NCI-H345 treated with DMSO at 0.1 percent for 48 hours (cell line): ENCODE measurements around the gene GNG14.
"Not testable (repeated sequence)": the region's sequence is repeated elsewhere in the genome, so short reads cannot be mapped to it uniquely, and the experiment has no call there.

ENCODE experiments used
- DNase-seq: peaks from one replicate; lab custom pipeline; 2025; ENCODE audit not compliant: unreplicated experiment; lab: John Stamatoyannopoulos, UW

Gene GNG14

DNA sequence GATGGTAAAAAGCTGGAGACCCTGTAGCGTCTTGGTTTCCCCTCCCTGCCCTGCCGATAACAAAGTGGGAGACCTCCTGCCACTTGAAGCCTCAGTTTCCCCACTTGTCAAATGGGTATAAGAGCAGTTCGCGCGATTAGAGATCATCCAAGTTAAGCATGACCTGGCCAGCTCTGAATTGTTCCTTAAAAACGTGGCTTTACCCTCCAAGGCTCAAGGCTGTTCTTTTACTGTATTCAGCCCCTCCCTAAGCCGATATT is 35.5 kb downstream of the GNG14 start:
- DNase-seq = no peak

DNA sequence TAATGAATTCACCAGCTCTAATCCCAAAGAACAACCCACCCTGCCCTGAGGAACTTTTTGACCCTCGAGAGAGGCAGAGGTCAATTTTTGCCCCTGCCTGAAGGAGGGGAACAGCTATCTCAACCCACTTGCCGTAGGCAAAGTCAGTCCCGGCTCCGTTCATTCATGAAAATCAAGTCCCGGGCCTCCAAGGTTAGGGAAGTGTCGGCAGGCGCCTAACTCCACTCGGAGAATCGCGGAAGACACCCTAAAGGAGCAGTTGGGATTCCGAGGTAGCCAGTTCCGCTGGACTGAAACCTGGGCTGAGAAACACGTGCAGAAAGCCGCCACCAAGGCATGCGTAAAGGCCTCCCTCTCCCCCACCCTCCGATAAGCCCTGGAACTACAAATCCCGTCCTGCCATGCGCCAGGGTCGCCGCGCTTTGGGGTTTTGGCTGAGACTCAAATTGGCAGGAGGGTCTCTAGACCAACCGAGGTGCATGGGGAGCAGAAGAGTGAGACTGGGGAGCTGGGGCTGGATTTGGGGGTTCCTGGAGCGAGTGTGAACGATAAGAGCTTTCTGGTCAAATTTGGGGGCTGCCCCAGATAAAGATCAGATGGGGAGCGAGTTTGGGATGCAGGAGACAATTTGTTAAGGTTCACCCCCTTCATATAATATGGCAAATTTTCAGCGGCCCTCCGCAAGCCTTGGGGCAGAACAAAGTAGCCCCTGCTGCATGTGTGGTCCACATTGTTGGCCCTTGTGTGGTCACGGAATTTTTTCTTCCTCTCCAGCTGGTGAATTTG is 36.0 kb downstream of the GNG14 start, which contains the start of gene TNPO2:
Gene TNPO2 (minus strand): TSS at position 292 of the 786 bp plus-strand sequence. CDS start 2,955 bp downstream, outside the sequence.
- DNase-seq = peak; percentile 5

DNA sequence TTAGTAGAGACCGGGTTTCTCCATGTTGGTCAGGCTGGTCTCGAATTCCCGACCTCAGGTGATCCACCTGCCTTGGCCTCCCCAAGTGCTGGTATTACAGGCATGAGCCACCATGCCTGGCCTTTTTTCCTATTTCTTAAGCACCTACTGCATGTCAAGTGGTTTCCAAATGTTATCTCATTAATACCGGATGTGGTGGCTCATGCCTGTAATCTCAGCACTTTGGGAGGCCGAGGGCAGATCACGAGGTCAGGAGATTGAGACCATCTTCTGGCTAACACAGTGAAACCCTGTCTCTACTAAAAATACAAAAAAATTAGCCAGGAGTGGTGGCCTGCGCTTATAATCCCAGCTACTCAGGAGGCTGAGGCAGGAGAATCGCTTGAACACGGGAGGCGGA is 37.8 kb downstream of the GNG14 start:
- not testable (repeated sequence) for DNase-seq

DNA sequence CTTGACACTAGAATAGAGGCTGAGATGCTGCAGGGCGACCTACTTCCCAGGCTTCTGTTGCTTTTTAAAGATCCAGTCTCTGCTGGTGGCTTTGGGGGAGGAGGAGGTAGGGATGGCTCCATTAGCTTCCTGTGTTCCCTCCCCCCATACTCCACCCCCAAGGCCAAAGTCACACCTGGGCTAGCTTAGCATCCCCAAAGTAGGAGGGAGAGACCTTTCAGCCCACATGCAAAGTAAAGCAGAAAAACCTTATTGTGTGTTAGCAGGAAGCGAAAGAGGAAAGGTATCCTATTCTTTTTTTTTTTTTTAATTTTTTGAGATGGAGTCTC is 39.2 kb downstream of the GNG14 start:
- DNase-seq = no peak

DNA sequence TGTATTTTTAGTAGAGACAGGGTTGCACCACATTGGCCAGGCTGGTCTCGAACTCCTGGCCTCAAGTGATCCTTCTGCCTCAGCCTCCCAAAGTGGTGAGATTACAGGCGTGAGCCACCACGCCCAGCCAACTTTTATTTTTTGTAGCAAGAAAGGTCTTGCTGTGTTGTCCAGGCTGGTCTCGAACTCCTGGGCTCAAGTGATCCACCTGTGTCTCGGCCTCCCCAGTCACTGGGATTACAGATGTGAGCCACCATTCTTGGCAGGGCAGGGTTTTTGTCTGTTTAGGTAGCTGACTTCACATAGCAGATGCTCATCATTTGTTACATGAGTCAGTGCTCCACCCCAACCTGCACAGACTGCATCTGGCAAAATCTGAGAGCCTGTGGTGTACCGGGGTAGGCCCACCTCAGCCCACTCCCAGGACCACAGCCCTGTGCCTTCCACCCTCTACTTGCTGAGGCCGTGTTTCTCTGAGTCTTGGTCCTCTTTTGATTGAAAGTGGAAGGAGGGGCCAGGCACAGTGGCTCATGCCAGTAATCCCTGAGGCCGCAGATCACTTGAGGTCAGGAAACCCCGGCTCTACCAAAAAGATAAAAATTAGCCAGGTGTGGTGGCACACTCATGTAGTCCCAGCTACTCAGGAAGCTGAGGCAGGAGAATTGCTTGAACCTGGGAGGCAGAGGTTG is 40.1 kb downstream of the GNG14 start:
- DNase-seq = no peak

DNA sequence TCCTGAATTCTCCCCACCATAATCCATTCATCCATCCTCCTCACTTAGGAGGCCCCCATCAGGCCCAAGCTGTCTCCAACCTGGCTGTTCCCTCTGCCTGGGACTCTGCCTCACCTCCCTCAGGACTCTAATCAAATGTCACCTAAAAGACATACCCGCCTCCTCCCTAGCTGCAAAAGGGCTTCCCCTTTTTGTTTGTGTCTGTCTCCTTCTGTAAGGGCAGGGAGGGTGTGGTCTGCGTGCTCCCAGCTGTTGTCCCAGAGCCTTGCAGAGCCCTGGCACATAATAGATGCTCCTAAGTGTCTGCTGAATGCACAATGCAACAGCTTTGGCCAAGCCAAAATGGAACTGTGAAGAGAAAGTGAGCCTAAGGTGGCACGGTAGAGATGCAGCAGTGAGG is 42.3 kb downstream of the GNG14 start:
- DNase-seq = no peak

DNA sequence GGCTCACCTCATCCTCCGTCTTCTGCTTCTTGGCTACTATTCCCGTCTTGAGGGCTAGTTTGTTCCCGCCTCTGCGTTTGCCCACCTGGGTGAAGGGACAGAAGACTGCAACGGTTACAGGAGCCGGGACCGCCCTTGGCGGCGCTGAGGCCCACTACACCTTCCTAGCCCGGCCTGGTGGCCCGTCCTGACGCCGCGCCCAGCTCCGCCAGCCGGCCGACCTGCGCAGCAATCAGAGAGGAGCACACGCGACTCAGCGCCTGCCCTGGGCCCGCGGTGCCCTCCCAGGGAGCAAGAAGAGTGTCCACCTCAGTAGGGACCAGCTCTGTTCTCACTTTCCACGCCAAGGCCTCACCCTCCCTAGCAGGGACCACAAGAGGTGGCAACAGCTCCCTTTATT is 43.5 kb downstream of the GNG14 start:
- no peak for DNase-seq

DNA sequence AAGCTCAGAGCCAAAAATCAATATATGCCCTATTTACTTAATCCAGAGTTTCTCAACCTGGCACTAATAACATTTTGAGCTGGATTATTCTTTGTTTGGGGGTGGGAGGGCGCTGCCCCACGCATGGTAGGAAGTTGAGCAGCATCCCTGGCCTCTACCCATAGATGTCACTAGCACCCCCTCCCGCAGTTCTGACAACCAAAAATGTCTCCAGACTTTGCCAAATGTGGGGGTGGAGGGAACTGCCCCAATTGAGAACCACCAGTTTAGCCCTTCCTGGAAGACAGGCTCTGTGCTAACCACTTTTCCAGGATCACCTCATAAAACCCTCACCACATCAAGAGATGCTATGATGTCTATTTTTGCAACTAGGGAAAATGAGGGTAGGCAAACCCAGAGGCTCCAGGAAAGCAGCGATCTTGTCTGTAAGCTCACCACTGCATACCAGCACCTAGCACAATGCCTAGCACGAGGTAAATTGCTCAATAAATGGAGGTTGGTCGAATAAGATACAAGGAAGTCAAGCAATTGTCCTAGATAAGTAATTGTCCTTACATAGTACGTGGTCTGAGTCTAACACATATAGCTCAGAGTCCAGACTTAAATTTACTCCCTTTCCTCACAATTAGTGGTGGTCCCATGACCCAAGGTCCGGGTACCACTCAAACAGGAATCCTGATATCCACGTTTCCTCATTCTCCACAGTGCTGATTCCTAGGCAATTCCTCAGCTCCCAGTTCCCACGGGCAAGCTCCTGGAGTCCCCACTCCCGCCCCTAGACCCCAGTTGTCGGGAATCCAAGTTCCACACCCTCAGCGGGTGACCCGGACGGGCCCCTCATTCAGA is 45.8 kb downstream of the GNG14 start:
- DNase-seq = no peak

DNA sequence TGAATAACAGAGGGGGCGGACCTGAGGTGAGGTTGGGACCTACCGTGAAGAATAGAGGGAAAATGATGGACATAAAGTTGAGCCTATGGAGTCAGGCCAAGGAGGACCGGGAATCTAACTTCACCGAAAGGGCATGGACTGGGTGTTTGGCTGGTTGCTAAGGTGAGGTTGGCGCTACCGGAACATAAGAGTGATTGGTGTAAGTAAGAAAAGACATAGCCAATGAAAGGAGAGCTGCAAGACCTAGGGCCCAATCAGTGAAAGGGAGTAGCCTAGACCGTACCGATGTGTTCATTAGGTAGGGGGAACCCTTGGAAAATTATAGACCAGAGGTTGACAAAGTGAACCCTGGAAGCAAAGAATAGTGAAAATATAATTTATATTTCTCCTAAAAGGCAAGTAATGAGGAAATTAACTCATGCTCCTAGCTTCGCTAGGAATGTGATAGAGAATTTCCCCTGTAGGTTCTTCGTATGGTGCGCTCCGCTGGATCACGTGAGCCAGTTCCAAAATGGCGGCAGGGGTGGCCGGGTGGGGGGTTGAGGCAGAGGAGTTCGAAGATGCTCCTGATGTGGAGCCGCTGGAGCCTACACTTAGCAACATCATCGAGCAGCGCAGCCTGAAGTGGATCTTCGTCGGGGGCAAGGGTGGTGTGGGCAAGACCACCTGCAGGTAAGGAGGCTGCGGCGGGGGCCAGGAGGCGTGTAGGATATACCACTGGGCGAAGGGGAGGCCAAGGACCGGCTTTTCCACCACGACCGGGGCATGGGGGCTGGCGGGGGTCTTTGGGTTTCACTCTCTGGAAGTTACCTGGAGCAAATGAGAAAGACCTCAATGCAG is 49.4 kb downstream of the GNG14 start, which contains the start of gene GET3:
Gene GET3 (plus strand): TSS at position 503 of the 840 bp plus-strand sequence. CDS start 9 bp downstream, at position 512.
- DNase-seq = peak; percentile 90

DNA sequence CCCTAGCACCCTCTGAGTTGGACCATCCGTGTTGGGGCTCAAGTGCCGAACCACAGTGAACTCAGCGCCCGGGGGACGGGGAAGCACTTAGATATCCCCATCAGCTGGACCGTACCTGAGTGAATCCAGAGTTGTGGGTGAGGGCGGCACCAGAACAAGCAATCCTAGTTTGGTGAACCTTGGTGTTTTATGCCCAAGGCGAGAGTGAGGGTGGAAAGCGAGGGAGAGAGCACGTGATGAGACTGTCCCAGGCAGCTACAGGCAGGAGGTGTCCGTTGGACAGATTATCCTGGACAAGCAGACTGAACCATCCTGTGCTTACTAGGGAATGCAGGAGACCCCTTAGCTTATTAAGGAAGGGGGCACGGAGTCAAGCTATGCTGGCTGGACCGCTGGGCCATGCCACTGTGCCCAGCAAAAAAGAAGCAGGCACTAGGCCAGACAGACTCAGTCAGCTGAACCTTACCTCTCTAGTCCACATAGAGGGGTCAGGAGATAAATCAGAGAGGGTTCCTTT is 50.1 kb downstream of the GNG14 start:
- no peak for DNase-seq
